Lower lobe of right lung (tissue), 2 donors: ENCODE measurements around the gene TUBA8. TPM values are rescaled to one million over a fixed set of nuclear protein-coding genes. Genes with fewer than 3 reads are reported as not detected.
"Not testable (repeated sequence)": the region's sequence is repeated elsewhere in the genome, so short reads cannot be mapped to it uniquely, and the experiment has no call there.

Experiments used
- ATAC-seq, 2 donors: fragments of 200-7000 bp; cut with Tn5 transposase; one replicate each; pipeline ENCODE4 v1.9.1; 2020 to 2022; ENCODE audit warnings: mild to moderate bottlenecking in 2 of 2, moderate library complexity in 2 of 2
- DNase-seq: peaks from one replicate; pipeline ENCODE4 v3.0.0-alpha.2; 2020
- H3K27ac ChIP-seq: fragments of 200-600 bp; one replicate; pipeline ENCODE4 v1.8.0; 2022
- H3K27me3 ChIP-seq: fragments of 200-600 bp; one replicate; pipeline ENCODE4 v1.8.0; 2022; ENCODE audit warnings: low read depth
- H3K36me3 ChIP-seq: fragments of 200-600 bp; one replicate; pipeline ENCODE4 v1.8.0; 2022; ENCODE audit warnings: mild to moderate bottlenecking
- H3K4me1 ChIP-seq: fragments of 200-600 bp; one replicate; pipeline ENCODE4 v1.8.0; 2022
- H3K4me3 ChIP-seq: fragments of 200-600 bp; one replicate; pipeline ENCODE4 v1.8.0; 2022; ENCODE audit warnings: mild to moderate bottlenecking
- H3K9me3 ChIP-seq: fragments of 200-600 bp; one replicate; pipeline ENCODE4 v1.8.0; 2022
- CTCF ChIP-seq: fragments of 200-600 bp; IDR thresholded peaks from one replicate; pipeline ENCODE4 v1.8.0; 2022; ENCODE audit warnings: antibody characterized with exemption, mild to moderate bottlenecking
- intact Hi-C: fragments of 100-400 bp; cut with DNase I; formaldehyde crosslinking; loops from one replicate; pipeline ENCODE4 v1.11.0; 2022
- total RNA-seq: library from RNA; stranded (reverse); fragmentation: NEBNext Ultra II Directional; extraction: Animal tissue kit (Norgen Biotek cat#: 25700); gene quantifications from one replicate; pipeline ENCODE4 v1.2.1, GENCODE V29; 2021
- donor health status: DM: no; HTN: yes; CAD: no; lungs with severe emphysema.

The TUBA8 gene
- total RNA-seq, 1 donor from 2014 or later: 1.3 TPM

- Histone ChIP-seq H3K9me3 (no peaks in the 10 kb centered on the region), H3K36me3 (peaks cover 10% of the 10 kb centered on the region), H3K27me3 (no peaks in the 10 kb centered on the region), H3K4me1 (peaks cover 15% of the 10 kb centered on the region), H3K4me3 (no peak overlapping the region), H3K27ac (no peak overlapping the region)
- DNase-seq: no peak
- no peak for ATAC-seq
- intact Hi-C loops: no loop called here
- TF ChIP-seq CTCF: no peak
Measured at GRCh38 chr22:18154821-18155390, 44.3 kb downstream of the TUBA8 start.

- H3K27ac ChIP-seq, ATAC-seq, DNase-seq, H3K9me3 ChIP-seq, H3K4me3 ChIP-seq, intact Hi-C loops, H3K36me3 ChIP-seq, H3K27me3 ChIP-seq: not testable (repeated sequence)
- H3K4me1 ChIP-seq: peaks cover 12% of the 10 kb centered on the region
Measured at GRCh38 chr22:18155546-18155945, 44.9 kb downstream of the TUBA8 start.

- Histone ChIP-seq H3K27me3 (no peaks in the 10 kb centered on the region), H3K4me3 (no peak overlapping the region), H3K4me1 (no peaks in the 10 kb centered on the region), H3K36me3 (peaks cover 10% of the 10 kb centered on the region), H3K27ac (no peak overlapping the region), H3K9me3 (no peaks in the 10 kb centered on the region)
- intact Hi-C loops: no loop called here
- peak; percentile 74 to 78 for ATAC-seq
- no peak for DNase-seq
- TF ChIP-seq CTCF: peak; percentile 54
Measured at GRCh38 chr22:18156878-18157713, 46.5 kb downstream of the TUBA8 start.

- no peak overlapping the region for H3K4me3 ChIP-seq
- no peaks in the 10 kb centered on the region for H3K27me3 ChIP-seq
- peaks cover 10% of the 10 kb centered on the region for H3K36me3 ChIP-seq
- DNase-seq (no peak), ATAC-seq (no peak)
- intact Hi-C loops: no loop called here
- no peaks in the 10 kb centered on the region for H3K4me1 ChIP-seq
- TF ChIP-seq CTCF: no peak
- H3K27ac ChIP-seq: no peak overlapping the region
- no peaks in the 10 kb centered on the region for H3K9me3 ChIP-seq
Measured at GRCh38 chr22:18157714-18158028, 47.1 kb downstream of the TUBA8 start.

GRCh38 chr22:18160641-18161040 is 50.0 kb downstream of the TUBA8 start:
- ATAC-seq, intact Hi-C loops, H3K27ac ChIP-seq, H3K36me3 ChIP-seq, DNase-seq, H3K4me1 ChIP-seq, H3K27me3 ChIP-seq, H3K9me3 ChIP-seq, H3K4me3 ChIP-seq: not testable (repeated sequence)

- ATAC-seq, H3K27me3 ChIP-seq, H3K4me1 ChIP-seq, H3K27ac ChIP-seq, DNase-seq, H3K9me3 ChIP-seq, intact Hi-C loops, H3K36me3 ChIP-seq, H3K4me3 ChIP-seq: not testable (repeated sequence)
Measured at GRCh38 chr22:18163843-18164242, 53.2 kb downstream of the TUBA8 start.

GRCh38 chr22:18164584-18164983 is 54.0 kb downstream of the TUBA8 start:
- peak; percentile 52 to 58 for ATAC-seq
- H3K4me3 ChIP-seq, H3K9me3 ChIP-seq, H3K27ac ChIP-seq, DNase-seq, H3K4me1 ChIP-seq, intact Hi-C loops, H3K27me3 ChIP-seq, H3K36me3 ChIP-seq: not testable (repeated sequence)

GRCh38 chr22:18165356-18165755 is 54.7 kb downstream of the TUBA8 start:
- H3K4me1 ChIP-seq, ATAC-seq, H3K27ac ChIP-seq, H3K4me3 ChIP-seq, H3K36me3 ChIP-seq, H3K9me3 ChIP-seq, H3K27me3 ChIP-seq, DNase-seq, intact Hi-C loops: not testable (repeated sequence)

GRCh38 chr22:18170284-18170683 is 59.7 kb downstream of the TUBA8 start:
- H3K4me1 ChIP-seq, intact Hi-C loops, H3K36me3 ChIP-seq, H3K27ac ChIP-seq, H3K9me3 ChIP-seq, ATAC-seq, DNase-seq, H3K4me3 ChIP-seq, H3K27me3 ChIP-seq: not testable (repeated sequence)

GRCh38 chr22:18172203-18172602 is 61.6 kb downstream of the TUBA8 start:
- H3K27ac ChIP-seq, H3K36me3 ChIP-seq, ATAC-seq, H3K4me1 ChIP-seq, DNase-seq, H3K4me3 ChIP-seq, H3K27me3 ChIP-seq, intact Hi-C loops, H3K9me3 ChIP-seq: not testable (repeated sequence)

- H3K27ac ChIP-seq, H3K4me1 ChIP-seq, ATAC-seq, H3K27me3 ChIP-seq, intact Hi-C loops, H3K36me3 ChIP-seq, H3K4me3 ChIP-seq, H3K9me3 ChIP-seq, DNase-seq: not testable (repeated sequence)
Measured at GRCh38 chr22:18172776-18173175, 62.2 kb downstream of the TUBA8 start.
